ENCODE data around the gene PAQR4. TPM values are rescaled to one million over a fixed set of nuclear protein-coding genes. Genes with fewer than 3 reads are reported as not detected.

The PAQR4 gene
- polyA plus RNA-seq, 1 donor from 2014 or later: 47.8 TPM

GRCh38 chr16:3021449-3022207 is 52.5 kb downstream of the PAQR4 start:
- H3K27me3 ChIP-seq (ENCODE audit: insufficient read depth, low read depth, low read length): peaks cover 38% of the 10 kb centered on the region
- no peaks in the 10 kb centered on the region for H4K20me1 ChIP-seq (ENCODE audit: insufficient read depth)
- H3K36me3 ChIP-seq (ENCODE audit: insufficient read depth, low read length): no peaks in the 10 kb centered on the region
- no peaks in the 10 kb centered on the region for H3K79me2 ChIP-seq (replicated peaks; ENCODE audit: insufficient read depth, low read length)
- H3K27ac ChIP-seq (ENCODE audit: low read length): no peak overlapping the region
- H3K9me2 ChIP-seq (ENCODE audit: insufficient read depth, low read length): no peaks in the 10 kb centered on the region
- H3F3A ChIP-seq (ENCODE audit: insufficient read depth, low read length, poor library complexity, severe bottlenecking): no peaks in the 10 kb centered on the region
- H3K4me3 ChIP-seq (ENCODE audit: low read length): peak overlapping the region; percentile 53
- H2AFZ ChIP-seq (ENCODE audit: low read depth, low read length): no peak overlapping the region
- TF ChIP-seq TAF1 (IDR thresholded peaks at IDR 0.05; ENCODE audit: low read depth) (no peak), EP300 (conservative IDR thresholded peaks at IDR 0.05; ENCODE audit: poor library complexity, severe bottlenecking) (no peak), RAD21 (conservative IDR thresholded peaks at IDR 0.05) (no peak), MXI1 (conservative IDR thresholded peaks at IDR 0.05; ENCODE audit: poor library complexity, severe bottlenecking) (no peak), CTCF (IDR thresholded peaks at IDR 0.05; ENCODE audit: poor library complexity, severe bottlenecking) (no peak), REST (IDR thresholded peaks at IDR 0.05; ENCODE audit: borderline replicate concordance) (no peak), SMC3 (conservative IDR thresholded peaks at IDR 0.05; ENCODE audit: poor library complexity) (no peak), POLR2AphosphoS5 (IDR thresholded peaks at IDR 0.05) (no peak), EZH2 (IDR thresholded peaks at IDR 0.05; ENCODE audit: borderline replicate concordance, insufficient read depth, low read length, poor library complexity, severe bottlenecking) (no peak)
- H3K9ac ChIP-seq (ENCODE audit: low read length): no peak overlapping the region
- H3K4me2 ChIP-seq (ENCODE audit: low read length): no peak overlapping the region
- H3K9me3 ChIP-seq (ENCODE audit: low read length): no peaks in the 10 kb centered on the region

GRCh38 chr16:3022208-3022683 is 53.1 kb downstream of the PAQR4 start:
- Histone ChIP-seq H3F3A (ENCODE audit: insufficient read depth, low read length, poor library complexity, severe bottlenecking) (no peaks in the 10 kb centered on the region), H3K27me3 (ENCODE audit: insufficient read depth, low read depth, low read length) (peaks cover 34% of the 10 kb centered on the region), H4K20me1 (ENCODE audit: insufficient read depth) (no peaks in the 10 kb centered on the region), H3K27ac (ENCODE audit: low read length) (no peak overlapping the region), H3K9me3 (ENCODE audit: low read length) (no peaks in the 10 kb centered on the region), H3K9me2 (ENCODE audit: insufficient read depth, low read length) (no peaks in the 10 kb centered on the region), H2AFZ (ENCODE audit: low read depth, low read length) (no peak overlapping the region), H3K4me2 (ENCODE audit: low read length) (no peak overlapping the region), H3K4me3 (ENCODE audit: low read length) (peak overlapping the region; percentile 82), H3K36me3 (ENCODE audit: insufficient read depth, low read length) (no peaks in the 10 kb centered on the region), H3K9ac (ENCODE audit: low read length) (no peak overlapping the region), H3K79me2 (replicated peaks; ENCODE audit: insufficient read depth, low read length) (no peaks in the 10 kb centered on the region)
- no peak for TF ChIP-seq TAF1 (IDR thresholded peaks at IDR 0.05; ENCODE audit: low read depth)
- no peak for TF ChIP-seq POLR2AphosphoS5 (IDR thresholded peaks at IDR 0.05)
- TF ChIP-seq EP300 (conservative IDR thresholded peaks at IDR 0.05; ENCODE audit: poor library complexity, severe bottlenecking): no peak
- TF ChIP-seq MXI1 (conservative IDR thresholded peaks at IDR 0.05; ENCODE audit: poor library complexity, severe bottlenecking): no peak
- no peak for TF ChIP-seq EZH2 (IDR thresholded peaks at IDR 0.05; ENCODE audit: borderline replicate concordance, insufficient read depth, low read length, poor library complexity, severe bottlenecking)
- TF ChIP-seq SMC3 (conservative IDR thresholded peaks at IDR 0.05; ENCODE audit: poor library complexity): no peak
- TF ChIP-seq RAD21 (conservative IDR thresholded peaks at IDR 0.05): no peak
- TF ChIP-seq REST (IDR thresholded peaks at IDR 0.05; ENCODE audit: borderline replicate concordance): no peak
- TF ChIP-seq CTCF (IDR thresholded peaks at IDR 0.05; ENCODE audit: poor library complexity, severe bottlenecking): no peak
